SH-SY5Y (cell line): ENCODE results near the gene PGM3.

ENCODE experiments used
- GATA2 ChIP-seq: IDR thresholded peaks from 2 replicates; pipeline ENCODE4 v1.6.1; 2011; ENCODE audit warnings: mild to moderate bottlenecking, low read depth, low read length
- GATA3 ChIP-seq: IDR thresholded peaks from 2 replicates; pipeline ENCODE4 v1.6.1; 2011; ENCODE audit warnings: low read depth, mild to moderate bottlenecking, low read length, moderate library complexity

DNA sequence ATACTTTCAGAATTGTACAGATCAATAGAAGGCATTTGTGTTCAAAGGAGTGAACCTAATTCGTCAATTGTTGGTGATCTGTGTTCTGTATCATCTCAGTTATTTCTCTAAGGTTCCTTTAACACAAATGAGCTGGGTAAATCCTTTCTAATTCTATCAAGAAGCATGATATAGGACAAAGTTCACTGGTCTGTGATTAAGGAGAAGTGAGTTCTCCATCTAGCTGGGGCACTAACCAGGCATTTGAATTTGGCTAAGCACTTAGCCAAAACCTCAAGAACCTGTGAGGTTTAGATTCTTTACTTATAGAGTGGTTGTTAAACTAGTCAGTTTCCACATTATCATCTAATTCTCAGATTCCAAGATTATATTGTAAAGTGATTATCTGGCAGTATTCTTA lies 75.3 kb downstream of the PGM3 start:
- TF ChIP-seq GATA2 (no peak), GATA3 (no peak)
